C1 segment of cervical spinal cord (tissue), 14 donors: ENCODE data around the gene FES.

Experiments
- DNase-seq, 14 donors: peaks; one replicate each; lab custom pipeline; 2025; lab: John Stamatoyannopoulos, UW

The FES gene

DNA sequence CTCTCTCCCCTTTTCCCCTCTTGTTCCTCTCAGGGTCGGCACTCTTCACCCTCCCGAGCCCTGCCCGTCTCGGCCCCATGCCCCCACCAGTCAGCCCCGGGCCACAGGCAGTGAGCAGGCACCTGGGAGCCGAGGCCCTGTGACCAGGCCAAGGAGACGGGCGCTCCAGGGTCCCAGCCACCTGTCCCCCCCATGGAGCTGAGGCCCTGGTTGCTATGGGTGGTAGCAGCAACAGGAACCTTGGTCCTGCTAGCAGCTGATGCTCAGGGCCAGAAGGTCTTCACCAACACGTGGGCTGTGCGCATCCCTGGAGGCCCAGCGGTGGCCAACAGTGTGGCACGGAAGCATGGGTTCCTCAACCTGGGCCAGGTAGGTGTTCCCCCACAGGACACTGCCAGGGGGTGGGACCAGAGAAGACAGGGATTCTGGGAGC, 8.7 kb upstream of the FES start:
- no peak for DNase-seq

GRCh38 chr15:90876046-90876445, 8.3 kb upstream of the FES start:
- DNase-seq = no peak

DNA sequence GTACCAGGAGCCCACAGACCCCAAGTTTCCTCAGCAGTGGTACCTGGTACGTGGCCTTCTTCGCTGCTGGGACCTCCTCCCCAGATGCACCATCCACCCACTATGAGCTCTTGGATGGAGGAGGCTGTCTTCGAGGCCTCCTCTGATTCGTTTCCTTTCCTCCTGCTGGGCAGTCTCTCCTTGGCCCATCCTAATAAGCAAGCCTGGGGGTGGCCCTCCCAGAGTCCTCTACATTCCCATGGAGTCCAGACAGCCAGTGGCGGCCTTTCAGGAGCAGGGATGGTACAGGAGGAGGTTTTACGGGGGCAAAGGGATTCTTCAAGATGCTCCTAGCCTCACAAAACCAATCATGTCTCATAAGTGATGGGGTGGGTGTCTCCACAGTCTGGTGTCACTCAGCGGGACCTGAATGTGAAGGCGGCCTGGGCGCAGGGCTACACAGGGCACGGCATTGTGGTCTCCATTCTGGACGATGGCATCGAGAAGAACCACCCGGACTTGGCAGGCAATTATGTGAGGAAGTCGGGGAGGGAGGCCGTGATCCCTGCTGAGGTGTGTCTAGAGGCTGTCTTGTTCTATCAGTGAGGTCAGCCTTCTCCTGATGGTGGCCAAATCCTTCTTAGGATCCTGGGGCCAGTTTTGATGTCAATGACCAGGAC, 7.7 kb upstream of the FES start:
- DNase-seq = no peak

DNA sequence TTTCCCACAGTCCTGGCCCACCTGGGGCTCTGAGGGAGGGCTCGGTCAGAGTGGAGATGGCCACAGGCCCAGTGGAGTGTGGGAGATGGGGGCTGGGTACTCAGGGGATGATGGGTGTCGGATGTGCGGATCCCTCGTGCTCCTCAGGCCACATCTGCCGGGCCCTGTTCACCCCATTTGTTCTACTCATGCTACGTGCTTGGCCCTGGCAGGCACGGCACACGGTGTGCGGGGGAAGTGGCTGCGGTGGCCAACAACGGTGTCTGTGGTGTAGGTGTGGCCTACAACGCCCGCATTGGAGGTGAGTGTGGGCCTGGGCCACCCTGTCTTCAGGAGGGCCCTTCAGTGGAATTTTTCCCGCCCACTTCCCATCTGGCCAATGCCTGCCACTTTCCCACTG, 7.0 kb upstream of the FES start:
- DNase-seq = no peak

GRCh38 chr15:90877996-90878395, 6.3 kb upstream of the FES start:
- no peak for DNase-seq

DNA sequence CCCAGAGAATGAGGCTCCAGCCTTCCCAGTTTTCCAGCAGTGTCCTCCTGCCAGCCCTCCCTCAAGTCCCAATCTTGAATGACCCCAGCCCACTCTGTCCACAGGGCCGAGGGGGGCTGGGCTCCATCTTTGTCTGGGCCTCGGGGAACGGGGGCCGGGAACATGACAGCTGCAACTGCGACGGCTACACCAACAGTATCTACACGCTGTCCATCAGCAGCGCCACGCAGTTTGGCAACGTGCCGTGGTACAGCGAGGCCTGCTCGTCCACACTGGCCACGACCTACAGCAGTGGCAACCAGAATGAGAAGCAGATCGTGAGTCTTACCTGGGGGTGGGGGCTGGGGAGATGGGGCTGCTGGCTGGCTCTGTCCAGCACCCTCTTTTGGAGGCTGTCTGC, 5.6 kb upstream of the FES start:
- no peak for DNase-seq

GRCh38 chr15:90879730-90880366, 4.5 kb upstream of the FES start:
- DNase-seq = no peak

- no peak for DNase-seq
Measured at GRCh38 chr15:90880381-90881145, 3.7 kb upstream of the FES start.

DNA sequence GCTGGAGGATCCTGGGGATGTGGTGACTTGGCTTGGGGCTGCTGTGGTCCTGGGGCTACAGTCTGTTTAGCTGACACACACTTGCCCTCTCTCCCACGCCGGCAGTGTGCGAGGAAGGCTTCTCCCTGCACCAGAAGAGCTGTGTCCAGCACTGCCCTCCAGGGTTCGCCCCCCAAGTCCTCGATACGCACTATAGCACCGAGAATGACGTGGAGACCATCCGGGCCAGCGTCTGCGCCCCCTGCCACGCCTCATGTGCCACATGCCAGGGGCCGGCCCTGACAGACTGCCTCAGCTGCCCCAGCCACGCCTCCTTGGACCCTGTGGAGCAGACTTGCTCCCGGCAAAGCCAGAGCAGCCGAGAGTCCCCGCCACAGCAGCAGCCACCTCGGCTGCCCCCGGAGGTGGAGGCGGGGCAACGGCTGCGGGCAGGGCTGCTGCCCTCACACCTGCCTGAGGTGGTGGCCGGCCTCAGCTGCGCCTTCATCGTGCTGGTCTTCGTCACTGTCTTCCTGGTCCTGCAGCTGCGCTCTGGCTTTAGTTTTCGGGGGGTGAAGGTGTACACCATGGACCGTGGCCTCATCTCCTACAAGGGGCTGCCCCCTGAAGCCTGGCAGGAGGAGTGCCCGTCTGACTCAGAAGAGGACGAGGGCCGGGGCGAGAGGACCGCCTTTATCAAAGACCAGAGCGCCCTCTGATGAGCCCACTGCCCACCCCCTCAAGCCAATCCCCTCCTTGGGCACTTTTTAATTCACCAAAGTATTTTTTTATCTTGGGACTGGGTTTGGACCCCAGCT, 2.9 kb upstream of the FES start:
- no peak for DNase-seq

GRCh38 chr15:90881978-90882721, 2.2 kb upstream of the FES start:
- no peak for DNase-seq

DNA sequence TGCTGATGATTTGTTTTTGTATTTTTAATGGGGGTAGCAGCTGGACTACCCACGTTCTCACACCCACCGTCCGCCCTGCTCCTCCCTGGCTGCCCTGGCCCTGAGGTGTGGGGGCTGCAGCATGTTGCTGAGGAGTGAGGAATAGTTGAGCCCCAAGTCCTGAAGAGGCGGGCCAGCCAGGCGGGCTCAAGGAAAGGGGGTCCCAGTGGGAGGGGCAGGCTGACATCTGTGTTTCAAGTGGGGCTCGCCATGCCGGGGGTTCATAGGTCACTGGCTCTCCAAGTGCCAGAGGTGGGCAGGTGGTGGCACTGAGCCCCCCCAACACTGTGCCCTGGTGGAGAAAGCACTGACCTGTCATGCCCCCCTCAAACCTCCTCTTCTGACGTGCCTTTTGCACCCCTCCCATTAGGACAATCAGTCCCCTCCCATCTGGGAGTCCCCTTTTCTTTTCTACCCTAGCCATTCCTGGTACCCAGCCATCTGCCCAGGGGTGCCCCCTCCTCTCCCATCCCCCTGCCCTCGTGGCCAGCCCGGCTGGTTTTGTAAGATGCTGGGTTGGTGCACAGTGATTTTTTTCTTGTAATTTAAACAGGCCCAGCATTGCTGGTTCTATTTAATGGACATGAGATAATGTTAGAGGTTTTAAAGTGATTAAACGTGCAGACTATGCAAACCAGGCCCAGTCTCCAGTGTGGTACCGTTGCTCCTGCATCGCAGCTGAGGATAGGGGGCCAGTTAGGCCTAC, 1.4 kb upstream of the FES start:
- DNase-seq = no peak

GRCh38 chr15:90883526-90883975, 753 bp upstream of the FES start:
- no peak for DNase-seq

DNA sequence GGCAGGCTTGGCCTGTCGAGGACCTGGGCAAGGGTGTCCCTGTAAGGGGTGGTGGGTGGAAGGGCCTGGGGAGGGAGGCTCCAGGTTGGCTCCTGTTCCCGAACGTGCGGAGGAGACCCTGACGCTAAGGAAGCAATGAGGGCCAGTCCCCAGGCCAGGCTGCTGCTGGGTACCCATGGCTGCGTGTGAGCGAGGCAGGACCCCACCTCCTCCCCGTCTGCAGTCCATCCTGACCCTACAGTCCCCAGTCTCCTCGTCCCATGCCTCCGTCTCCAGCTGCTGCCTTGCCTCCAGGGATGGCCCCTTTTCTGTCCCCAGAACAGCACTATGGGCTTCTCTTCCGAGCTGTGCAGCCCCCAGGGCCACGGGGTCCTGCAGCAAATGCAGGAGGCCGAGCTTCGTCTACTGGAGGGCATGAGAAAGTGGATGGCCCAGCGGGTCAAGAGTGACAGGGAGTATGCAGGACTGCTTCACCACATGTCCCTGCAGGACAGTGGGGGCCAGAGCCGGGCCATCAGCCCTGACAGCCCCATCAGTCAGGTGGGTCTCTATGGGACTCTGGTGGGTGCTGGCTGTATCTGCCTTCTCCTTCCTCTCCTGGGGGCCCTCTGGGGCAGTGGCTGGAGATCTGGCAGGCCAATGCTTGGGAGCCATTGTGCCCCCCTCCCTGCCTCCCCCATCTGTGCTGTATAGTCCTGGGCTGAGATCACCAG, 571 bp downstream of the FES start:
- DNase-seq = no peak

GRCh38 chr15:90885432-90886290, 1.4 kb downstream of the FES start:
- peak in 11 of 14 donors; percentile 32 to 77 (median 53) for DNase-seq

DNA sequence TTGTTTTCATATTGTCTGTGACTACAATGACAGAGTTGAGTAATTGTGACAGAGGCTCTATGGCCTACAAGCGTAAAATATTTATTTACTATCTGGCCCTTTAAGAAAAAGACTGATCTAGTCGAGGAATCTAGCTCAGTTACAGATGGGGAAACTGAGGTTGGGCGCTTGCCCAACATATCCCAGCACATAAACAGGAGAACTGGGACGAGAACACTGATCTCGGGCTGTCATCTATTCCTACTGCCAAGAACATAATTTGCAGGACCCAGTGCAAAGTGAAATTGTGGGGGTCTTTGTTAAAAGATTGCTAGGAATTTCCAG, 1.9 kb downstream of the FES start:
- no peak for DNase-seq

- DNase-seq = no peak
Measured at GRCh38 chr15:90887037-90887481, 2.8 kb downstream of the FES start.

DNA sequence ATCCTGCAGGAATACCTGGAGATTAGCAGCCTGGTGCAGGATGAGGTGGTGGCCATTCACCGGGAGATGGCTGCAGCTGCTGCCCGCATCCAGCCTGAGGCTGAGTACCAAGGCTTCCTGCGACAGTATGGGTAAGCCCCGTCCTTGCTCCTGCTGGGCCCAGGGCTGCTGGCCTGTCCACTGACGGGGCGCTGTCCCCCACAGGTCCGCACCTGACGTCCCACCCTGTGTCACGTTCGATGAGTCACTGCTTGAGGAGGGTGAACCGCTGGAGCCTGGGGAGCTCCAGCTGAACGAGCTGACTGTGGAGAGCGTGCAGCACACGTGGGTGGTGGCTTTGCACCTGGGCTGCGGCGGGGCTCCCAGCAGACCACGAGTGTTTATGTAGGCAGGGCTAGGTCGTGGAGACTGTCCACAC, 5.0 kb downstream of the FES start:
- no peak for DNase-seq

DNA sequence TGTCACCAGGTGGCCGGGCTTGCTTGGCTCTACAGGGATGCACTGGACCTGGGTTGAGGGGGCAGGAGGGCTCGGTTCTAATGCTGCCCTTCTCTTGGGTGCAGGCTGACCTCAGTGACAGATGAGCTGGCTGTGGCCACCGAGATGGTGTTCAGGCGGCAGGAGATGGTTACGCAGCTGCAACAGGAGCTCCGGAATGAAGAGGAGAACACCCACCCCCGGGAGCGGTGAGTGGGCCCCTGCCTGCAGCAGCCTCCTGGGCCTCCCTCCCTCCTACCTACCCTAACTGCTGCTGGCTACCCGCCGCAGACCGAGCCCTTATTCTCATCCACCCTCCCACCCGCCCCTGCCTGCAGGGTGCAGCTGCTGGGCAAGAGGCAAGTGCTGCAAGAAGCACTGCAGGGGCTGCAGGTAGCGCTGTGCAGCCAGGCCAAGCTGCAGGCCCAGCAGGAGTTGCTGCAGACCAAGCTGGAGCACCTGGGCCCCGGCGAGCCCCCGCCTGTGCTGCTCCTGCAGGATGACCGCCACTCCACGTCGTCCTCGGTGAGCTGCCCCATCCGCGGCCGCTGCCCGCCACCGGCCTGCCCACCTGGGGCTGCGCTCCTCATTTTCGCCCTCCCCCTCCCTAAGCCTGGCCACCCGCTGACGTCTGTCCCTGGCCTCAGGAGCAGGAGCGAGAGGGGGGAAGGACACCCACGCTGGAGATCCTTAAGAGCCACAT, 5.6 kb downstream of the FES start:
- DNase-seq = no peak
